ENCODE results near the gene GNAL.

GNAL gene

GRCh38 chr18:11828786-11829432 lies 139.8 kb downstream of the GNAL start:
- Mint-ChIP-seq H3K4me1 (ENCODE audit: low read depth) (no peaks in the 10 kb centered on the region), H3K36me3 (ENCODE audit: low read depth) (no peaks in the 10 kb centered on the region), H3K4me3 (no peak overlapping the region), H3K27me3 (no peaks in the 10 kb centered on the region), H3K27ac (no peak overlapping the region), H3K9me3 (no peaks in the 10 kb centered on the region)
- intact Hi-C loops (cut with micrococcal nuclease): no loop called here

- Mint-ChIP-seq H3K9me3 (no peaks in the 10 kb centered on the region), H3K4me1 (ENCODE audit: low read depth) (no peaks in the 10 kb centered on the region), H3K27me3 (no peaks in the 10 kb centered on the region), H3K27ac (no peak overlapping the region), H3K36me3 (ENCODE audit: low read depth) (no peaks in the 10 kb centered on the region), H3K4me3 (no peak overlapping the region)
- intact Hi-C loops (cut with micrococcal nuclease): no loop called here
Observed at GRCh38 chr18:11830585-11830984, 141.5 kb downstream of the GNAL start.

- H3K36me3 Mint-ChIP-seq (ENCODE audit: low read depth): no peaks in the 10 kb centered on the region
- H3K27me3 Mint-ChIP-seq: no peaks in the 10 kb centered on the region
- no peak overlapping the region for H3K27ac Mint-ChIP-seq
- intact Hi-C loops (cut with micrococcal nuclease): no loop called here
- no peaks in the 10 kb centered on the region for H3K4me1 Mint-ChIP-seq (ENCODE audit: low read depth)
- H3K4me3 Mint-ChIP-seq: no peak overlapping the region
- H3K9me3 Mint-ChIP-seq: no peaks in the 10 kb centered on the region
Observed at GRCh38 chr18:11831921-11832320, 142.9 kb downstream of the GNAL start.

- intact Hi-C loops (cut with micrococcal nuclease): no loop called here
- H3K4me3 Mint-ChIP-seq: no peak overlapping the region
- H3K9me3 Mint-ChIP-seq: no peaks in the 10 kb centered on the region
- H3K4me1 Mint-ChIP-seq (ENCODE audit: low read depth): no peaks in the 10 kb centered on the region
- no peaks in the 10 kb centered on the region for H3K27me3 Mint-ChIP-seq
- no peak overlapping the region for H3K27ac Mint-ChIP-seq
- no peaks in the 10 kb centered on the region for H3K36me3 Mint-ChIP-seq (ENCODE audit: low read depth)
Observed at GRCh38 chr18:11834772-11835171, 145.7 kb downstream of the GNAL start.

GRCh38 chr18:11839556-11839955 lies 150.5 kb downstream of the GNAL start:
- Mint-ChIP-seq H3K36me3 (ENCODE audit: low read depth) (no peaks in the 10 kb centered on the region), H3K4me1 (ENCODE audit: low read depth) (no peaks in the 10 kb centered on the region), H3K27ac (no peak overlapping the region), H3K27me3 (no peaks in the 10 kb centered on the region), H3K4me3 (no peak overlapping the region), H3K9me3 (no peaks in the 10 kb centered on the region)
- intact Hi-C loops (cut with micrococcal nuclease): no loop called here

- Mint-ChIP-seq H3K36me3 (ENCODE audit: low read depth) (no peaks in the 10 kb centered on the region), H3K27ac (no peak overlapping the region), H3K27me3 (no peaks in the 10 kb centered on the region), H3K9me3 (no peaks in the 10 kb centered on the region), H3K4me3 (no peak overlapping the region), H3K4me1 (ENCODE audit: low read depth) (no peaks in the 10 kb centered on the region)
- intact Hi-C loops (cut with micrococcal nuclease): no loop called here
Observed at GRCh38 chr18:11840493-11840892, 151.4 kb downstream of the GNAL start.

GRCh38 chr18:11842562-11842961 lies 153.5 kb downstream of the GNAL start:
- Mint-ChIP-seq H3K27ac (no peak overlapping the region), H3K27me3 (peaks cover 1% of the 10 kb centered on the region), H3K4me1 (ENCODE audit: low read depth) (no peaks in the 10 kb centered on the region), H3K9me3 (no peaks in the 10 kb centered on the region), H3K4me3 (no peak overlapping the region), H3K36me3 (ENCODE audit: low read depth) (no peaks in the 10 kb centered on the region)
- intact Hi-C loops (cut with micrococcal nuclease): no loop called here

GRCh38 chr18:11844436-11844835 lies 155.4 kb downstream of the GNAL start:
- Mint-ChIP-seq H3K36me3 (ENCODE audit: low read depth) (no peaks in the 10 kb centered on the region), H3K4me3 (no peak overlapping the region), H3K27me3 (peaks cover 9% of the 10 kb centered on the region), H3K4me1 (ENCODE audit: low read depth) (peaks cover 4% of the 10 kb centered on the region), H3K27ac (no peak overlapping the region), H3K9me3 (no peaks in the 10 kb centered on the region)
- intact Hi-C loops (cut with micrococcal nuclease): no loop called here

- peaks cover 17% of the 10 kb centered on the region for H3K4me1 Mint-ChIP-seq (ENCODE audit: low read depth)
- no peaks in the 10 kb centered on the region for H3K9me3 Mint-ChIP-seq
- H3K4me3 Mint-ChIP-seq: no peak overlapping the region
- H3K36me3 Mint-ChIP-seq (ENCODE audit: low read depth): no peaks in the 10 kb centered on the region
- H3K27me3 Mint-ChIP-seq: peaks cover 9% of the 10 kb centered on the region
- H3K27ac Mint-ChIP-seq: no peak overlapping the region
- intact Hi-C loops (cut with micrococcal nuclease): no loop called here
Observed at GRCh38 chr18:11845654-11846053, 156.6 kb downstream of the GNAL start.

- no peaks in the 10 kb centered on the region for H3K9me3 Mint-ChIP-seq
- H3K27ac Mint-ChIP-seq: peak overlapping the region; percentile 20
- H3K36me3 Mint-ChIP-seq (ENCODE audit: low read depth): peaks cover 18% of the 10 kb centered on the region
- intact Hi-C loops (cut with micrococcal nuclease): no loop called here
- H3K4me3 Mint-ChIP-seq: no peak overlapping the region
- H3K4me1 Mint-ChIP-seq (ENCODE audit: low read depth): peaks cover 17% of the 10 kb centered on the region
- peaks cover 9% of the 10 kb centered on the region for H3K27me3 Mint-ChIP-seq
Observed at GRCh38 chr18:11847811-11848210, 158.7 kb downstream of the GNAL start.

GRCh38 chr18:11849279-11849678 lies 160.2 kb downstream of the GNAL start:
- peak overlapping the region; percentile 99 for H3K27ac Mint-ChIP-seq
- intact Hi-C loops (cut with micrococcal nuclease): no loop called here
- peaks cover 22% of the 10 kb centered on the region for H3K36me3 Mint-ChIP-seq (ENCODE audit: low read depth)
- H3K27me3 Mint-ChIP-seq: peaks cover 9% of the 10 kb centered on the region
- no peaks in the 10 kb centered on the region for H3K9me3 Mint-ChIP-seq
- peaks cover 23% of the 10 kb centered on the region for H3K4me1 Mint-ChIP-seq (ENCODE audit: low read depth)
- no peak overlapping the region for H3K4me3 Mint-ChIP-seq

GRCh38 chr18:11849841-11850634 lies 161.0 kb downstream of the GNAL start:
- H3K36me3 Mint-ChIP-seq (ENCODE audit: low read depth): peaks cover 28% of the 10 kb centered on the region
- H3K27me3 Mint-ChIP-seq: peaks cover 9% of the 10 kb centered on the region
- peak overlapping the region; percentile 100 for H3K4me3 Mint-ChIP-seq
- H3K4me1 Mint-ChIP-seq (ENCODE audit: low read depth): peaks cover 28% of the 10 kb centered on the region
- peak overlapping the region; percentile 99 for H3K27ac Mint-ChIP-seq
- no peaks in the 10 kb centered on the region for H3K9me3 Mint-ChIP-seq
- intact Hi-C loops (cut with micrococcal nuclease): loop anchor here (2.0 kb wide), 3 partner anchors 59 to 459 kb away; partner anchors contain the start of genes IMPA2, MPPE1 and TUBB6

GRCh38 chr18:11850821-11851145 lies 161.7 kb downstream of the GNAL start:
- H3K36me3 Mint-ChIP-seq (ENCODE audit: low read depth): peaks cover 32% of the 10 kb centered on the region
- H3K4me3 Mint-ChIP-seq: peak overlapping the region; percentile 100
- intact Hi-C loops (cut with micrococcal nuclease): loop anchor here (2.0 kb wide), 3 partner anchors 58 to 458 kb away; partner anchors contain the start of genes IMPA2, MPPE1 and TUBB6
- H3K27me3 Mint-ChIP-seq: peaks cover 9% of the 10 kb centered on the region
- H3K9me3 Mint-ChIP-seq: no peaks in the 10 kb centered on the region
- peaks cover 33% of the 10 kb centered on the region for H3K4me1 Mint-ChIP-seq (ENCODE audit: low read depth)
- peak overlapping the region; percentile 99 for H3K27ac Mint-ChIP-seq

- intact Hi-C loops (cut with micrococcal nuclease): loop anchor here (2.0 kb wide), 3 partner anchors 58 to 458 kb away; partner anchors contain the start of genes IMPA2, MPPE1 and TUBB6
- peaks cover 8% of the 10 kb centered on the region for H3K27me3 Mint-ChIP-seq
- peaks cover 36% of the 10 kb centered on the region for H3K4me1 Mint-ChIP-seq (ENCODE audit: low read depth)
- H3K4me3 Mint-ChIP-seq: peak within 1 kb of the TSS; percentile 100
- H3K27ac Mint-ChIP-seq: peak within 1 kb of the TSS; percentile 99
- no peaks in the 10 kb centered on the region for H3K9me3 Mint-ChIP-seq
- peaks cover 32% of the 10 kb centered on the region for H3K36me3 Mint-ChIP-seq (ENCODE audit: low read depth)
Observed at GRCh38 chr18:11851146-11851805, 162.2 kb downstream of the GNAL start, which contains the start of gene CHMP1B. CHMP1B (plus strand) TSS chr18:11851413; CDS start chr18:11851512, 99 bp downstream.

Measured in dendritic cell treated with granulocyte-macrophage colony-stimulating factor and Interleukin-4, amounts not matched to agents 40 ng/mL and 50 ng/mL, for 4 days (primary cell).